ENCODE data around the gene PARD6G.
"Not testable (repeated sequence)": the region's sequence is repeated elsewhere in the genome, so short reads cannot be mapped to it uniquely, and the experiment has no call there.

PARD6G gene

GRCh38 chr18:80225685-80226084, 21.6 kb downstream of the PARD6G start:
- DNase-seq (ENCODE audit: extremely low read depth, low read depth), result no peak
- no peak for TF ChIP-seq CTCF (IDR thresholded peaks at IDR 0.05; ENCODE audit: low read depth, low read length)

GRCh38 chr18:80223581-80224148, 23.6 kb downstream of the PARD6G start:
- no peak for TF ChIP-seq CTCF (IDR thresholded peaks at IDR 0.05; ENCODE audit: low read depth, low read length)
- no peak for DNase-seq (ENCODE audit: extremely low read depth, low read depth)

- not testable (repeated sequence) for DNase-seq (ENCODE audit: extremely low read depth, low read depth)
Observed at GRCh38 chr18:80219488-80219887, 27.8 kb downstream of the PARD6G start.

- no peak for TF ChIP-seq CTCF (IDR thresholded peaks at IDR 0.05; ENCODE audit: low read depth, low read length)
- DNase-seq (ENCODE audit: extremely low read depth, low read depth), result no peak
Observed at GRCh38 chr18:80218341-80219227, 28.7 kb downstream of the PARD6G start.

GRCh38 chr18:80213182-80213581, 34.1 kb downstream of the PARD6G start:
- TF ChIP-seq CTCF (IDR thresholded peaks at IDR 0.05; ENCODE audit: low read depth, low read length), result no peak
- DNase-seq (ENCODE audit: extremely low read depth, low read depth), result no peak

- no peak for TF ChIP-seq CTCF (IDR thresholded peaks at IDR 0.05; ENCODE audit: low read depth, low read length)
- no peak for DNase-seq (ENCODE audit: extremely low read depth, low read depth)
Observed at GRCh38 chr18:80210312-80211083, 36.8 kb downstream of the PARD6G start.

GRCh38 chr18:80208620-80209019, 38.7 kb downstream of the PARD6G start:
- DNase-seq (ENCODE audit: extremely low read depth, low read depth), result no peak

More at GRCh38 chr18:80208620-80209019, 38.7 kb downstream of the PARD6G start:
- TF ChIP-seq CTCF (IDR thresholded peaks at IDR 0.05; ENCODE audit: low read depth, low read length), result no peak
